ENCODE measurements around the gene HMGXB3.

Gene HMGXB3

DNA sequence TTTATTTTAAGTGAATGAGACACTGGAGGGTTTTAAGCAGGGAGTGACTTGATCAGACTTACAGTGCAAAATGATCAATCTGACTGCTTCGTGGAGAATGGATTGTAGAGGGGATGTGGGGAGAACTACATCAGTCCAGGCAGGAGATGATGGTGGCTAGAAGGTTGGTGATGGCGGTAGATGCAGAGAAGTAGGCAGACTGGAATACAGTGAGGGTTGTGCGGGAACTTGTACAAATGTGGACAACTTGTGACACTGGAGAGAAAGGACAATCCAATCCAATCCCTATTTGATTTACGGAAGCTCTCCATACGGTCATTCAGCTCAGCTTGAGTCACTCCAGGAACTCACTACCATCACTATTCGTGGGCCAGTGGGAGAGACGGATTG, 678 bp upstream of the HMGXB3 start:
- DNase-seq (ENCODE audit: extremely low read depth, low read depth), result no peak
- TF ChIP-seq, protein P1, sequence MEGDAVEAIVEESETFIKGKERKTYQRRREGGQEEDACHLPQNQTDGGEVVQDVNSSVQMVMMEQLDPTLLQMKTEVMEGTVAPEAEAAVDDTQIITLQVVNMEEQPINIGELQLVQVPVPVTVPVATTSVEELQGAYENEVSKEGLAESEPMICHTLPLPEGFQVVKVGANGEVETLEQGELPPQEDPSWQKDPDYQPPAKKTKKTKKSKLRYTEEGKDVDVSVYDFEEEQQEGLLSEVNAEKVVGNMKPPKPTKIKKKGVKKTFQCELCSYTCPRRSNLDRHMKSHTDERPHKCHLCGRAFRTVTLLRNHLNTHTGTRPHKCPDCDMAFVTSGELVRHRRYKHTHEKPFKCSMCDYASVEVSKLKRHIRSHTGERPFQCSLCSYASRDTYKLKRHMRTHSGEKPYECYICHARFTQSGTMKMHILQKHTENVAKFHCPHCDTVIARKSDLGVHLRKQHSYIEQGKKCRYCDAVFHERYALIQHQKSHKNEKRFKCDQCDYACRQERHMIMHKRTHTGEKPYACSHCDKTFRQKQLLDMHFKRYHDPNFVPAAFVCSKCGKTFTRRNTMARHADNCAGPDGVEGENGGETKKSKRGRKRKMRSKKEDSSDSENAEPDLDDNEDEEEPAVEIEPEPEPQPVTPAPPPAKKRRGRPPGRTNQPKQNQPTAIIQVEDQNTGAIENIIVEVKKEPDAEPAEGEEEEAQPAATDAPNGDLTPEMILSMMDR (IDR thresholded peaks at IDR 0.05; ENCODE audit: low read depth, low read length), result no peak

DNA sequence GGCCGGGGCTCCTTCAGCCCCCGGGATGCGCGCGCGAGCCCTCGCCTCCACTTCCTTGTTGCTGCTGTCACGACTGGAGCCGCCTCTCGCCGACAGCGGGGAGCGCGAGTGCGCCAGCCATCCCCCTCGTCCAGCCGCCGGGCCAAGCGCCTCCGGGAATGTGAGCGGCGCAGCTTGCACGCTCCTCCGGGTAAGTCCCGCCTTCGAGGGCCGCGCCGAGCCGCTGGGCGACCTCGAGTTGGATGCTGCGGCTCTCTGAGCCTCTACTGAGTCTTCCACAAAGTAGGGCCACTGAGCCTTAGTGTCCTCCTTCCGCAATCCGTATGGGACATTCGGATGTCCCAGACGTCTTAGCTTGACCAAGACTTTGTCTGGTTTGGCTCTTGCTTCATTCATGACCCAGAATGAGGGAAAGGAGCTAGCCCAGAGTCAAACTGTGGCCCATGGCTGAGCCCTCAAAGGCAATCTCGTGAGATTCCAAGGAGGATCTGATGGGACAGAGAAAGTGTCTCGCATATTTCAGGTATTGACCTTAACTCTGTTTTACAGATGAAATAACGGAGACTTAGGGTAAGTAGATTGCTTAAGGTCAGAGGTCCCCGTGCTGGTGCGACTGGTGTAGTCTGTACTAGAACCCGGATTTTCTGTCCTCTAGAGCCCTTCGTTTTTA, 586 bp downstream of the HMGXB3 start:
- no peak for DNase-seq (ENCODE audit: extremely low read depth, low read depth)
- TF ChIP-seq, protein P1 (IDR thresholded peaks at IDR 0.05; ENCODE audit: low read depth, low read length), result no peak

DNA sequence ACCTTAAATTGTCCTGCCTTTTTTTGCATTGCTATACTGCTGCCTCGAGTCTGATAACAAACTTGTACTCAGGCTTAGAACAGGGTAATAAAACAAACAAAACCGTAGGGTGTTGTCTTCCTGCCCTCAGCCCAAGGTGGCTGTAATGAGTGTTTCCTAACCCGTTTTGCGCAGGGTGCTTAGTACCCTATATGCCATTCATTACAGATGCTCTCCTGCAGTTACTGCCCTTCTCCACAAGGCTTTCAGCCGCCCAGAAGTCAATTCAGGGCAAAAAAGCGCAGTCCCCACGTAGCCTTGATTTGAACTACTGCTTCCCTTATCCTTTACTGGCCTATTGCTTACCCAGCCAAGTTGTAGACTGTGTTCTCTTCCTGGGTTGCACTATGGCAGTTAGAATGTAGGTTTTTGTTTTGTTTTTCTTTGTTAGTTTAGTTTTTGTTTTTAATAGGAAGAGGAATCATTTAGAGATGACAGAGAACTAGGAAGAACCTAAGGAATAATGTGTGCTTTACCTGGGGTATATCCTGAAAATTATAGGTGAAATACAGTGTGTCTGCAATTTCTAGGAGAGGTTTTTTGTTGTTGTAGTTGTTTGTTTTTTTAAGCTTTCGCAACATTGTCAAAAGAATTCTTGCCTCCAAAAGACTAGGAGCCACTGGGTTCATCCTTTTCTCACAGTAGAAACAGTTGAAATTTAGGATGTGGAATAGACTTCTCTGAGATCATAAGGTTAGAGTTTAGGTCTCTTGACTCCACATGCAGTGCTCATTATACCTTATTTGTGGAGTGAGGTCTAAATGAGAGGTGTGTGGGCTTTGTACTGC, 1.3 kb downstream of the HMGXB3 start:
- TF ChIP-seq, protein P1 (IDR thresholded peaks at IDR 0.05; ENCODE audit: low read depth, low read length), result peak; percentile 66
- no peak for DNase-seq (ENCODE audit: extremely low read depth, low read depth)

DNA sequence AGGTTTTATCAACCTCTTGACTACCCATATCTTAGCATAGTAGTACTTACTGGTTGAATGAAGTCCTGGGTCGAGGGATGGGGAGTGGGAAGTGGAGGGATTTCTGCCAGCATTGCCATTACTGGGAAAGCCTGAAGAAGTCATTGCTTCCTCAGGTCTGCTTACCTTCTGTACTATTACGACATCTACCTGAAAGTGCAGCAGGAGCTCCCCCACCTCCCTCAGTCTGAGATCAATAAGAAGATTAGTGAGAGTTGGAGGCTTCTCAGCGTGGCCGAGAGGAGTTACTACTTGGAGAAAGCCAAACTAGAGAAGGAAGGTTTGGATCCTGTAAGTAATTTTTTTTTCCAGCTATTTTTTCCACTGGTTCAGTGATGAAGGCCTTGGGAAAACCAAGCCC, 5.8 kb downstream of the HMGXB3 start:
- TF ChIP-seq, protein P1 (IDR thresholded peaks at IDR 0.05; ENCODE audit: low read depth, low read length), result no peak
- no peak for DNase-seq (ENCODE audit: extremely low read depth, low read depth)

DNA sequence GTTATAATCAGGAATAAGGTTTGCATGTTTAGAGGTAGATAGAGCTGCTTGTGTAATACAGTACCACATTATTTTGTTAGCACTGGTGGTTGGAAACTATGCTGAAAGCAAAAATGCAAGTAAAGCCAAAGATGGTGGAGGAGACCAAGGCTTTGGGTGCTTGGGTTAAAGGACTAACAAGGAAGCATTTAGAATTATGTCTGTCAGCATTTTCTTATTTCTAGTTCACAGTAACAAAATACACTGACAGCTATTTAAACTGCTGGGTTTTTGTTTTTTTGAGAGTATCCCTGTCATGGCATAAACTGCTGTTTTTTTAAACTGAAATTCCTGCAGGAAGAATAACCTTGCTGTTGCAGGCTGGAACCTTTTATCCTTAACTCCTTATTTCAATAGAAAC, 6.5 kb downstream of the HMGXB3 start:
- DNase-seq (ENCODE audit: extremely low read depth, low read depth), result no peak
- TF ChIP-seq, protein P1 (IDR thresholded peaks at IDR 0.05; ENCODE audit: low read depth, low read length), result no peak

DNA sequence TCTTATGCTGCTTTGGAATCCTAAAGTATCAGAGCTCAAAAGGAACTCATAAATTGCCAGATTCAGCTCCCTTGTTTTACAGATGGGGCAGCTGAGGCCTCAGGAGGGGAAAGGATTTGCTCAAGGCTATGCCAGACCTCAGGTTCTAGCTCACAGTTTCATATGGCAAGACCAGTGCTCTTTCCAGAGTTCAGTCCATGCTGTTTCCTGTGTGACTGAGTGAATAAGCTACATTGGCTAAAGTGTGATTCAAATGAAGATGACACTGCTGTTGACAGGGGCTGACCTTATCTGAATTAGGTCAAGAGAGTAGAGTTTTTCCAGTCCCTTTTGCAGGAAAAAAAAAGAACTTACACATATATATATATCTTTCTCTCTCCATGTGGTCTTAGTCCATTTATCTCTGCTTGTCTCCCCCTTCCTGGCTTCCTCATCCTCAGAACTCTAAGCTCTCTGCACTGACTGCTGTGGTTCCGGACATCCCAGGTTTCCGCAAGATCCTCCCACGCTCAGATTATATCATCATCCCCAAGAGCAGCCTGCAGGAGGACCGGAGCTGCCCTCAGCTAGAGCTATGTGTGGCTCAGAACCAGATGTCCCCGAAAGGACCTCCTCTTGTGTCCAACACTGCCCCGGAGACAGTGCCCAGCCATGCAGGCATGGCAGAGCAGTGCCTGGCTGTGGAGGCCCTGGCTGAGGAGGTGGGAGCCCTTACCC, 9.3 kb downstream of the HMGXB3 start:
- no peak for DNase-seq (ENCODE audit: extremely low read depth, low read depth)
- TF ChIP-seq, protein P1 (IDR thresholded peaks at IDR 0.05; ENCODE audit: low read depth, low read length), result no peak

DNA sequence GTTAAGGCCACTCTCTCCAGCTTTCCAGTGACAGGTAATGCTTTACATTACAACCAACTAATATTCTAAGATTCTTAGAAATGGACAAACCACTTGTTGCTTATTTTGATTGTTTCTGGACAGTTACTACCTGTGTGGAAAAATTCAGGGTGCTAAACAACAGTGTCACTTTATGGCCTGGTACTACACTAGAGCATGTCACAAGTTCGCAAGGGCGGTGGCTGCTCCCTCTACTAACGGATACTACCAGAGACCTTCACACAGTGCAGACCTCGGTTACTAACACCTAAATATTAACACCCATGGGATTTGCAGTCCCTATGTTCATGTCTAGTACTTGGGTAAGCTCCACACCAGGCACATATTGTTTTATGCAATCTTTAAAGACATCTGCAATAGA, 13.4 kb downstream of the HMGXB3 start:
- TF ChIP-seq, protein P1 (IDR thresholded peaks at IDR 0.05; ENCODE audit: low read depth, low read length), result no peak

More for the DNA sequence above, 13.4 kb downstream of the HMGXB3 start:
- no peak for DNase-seq (ENCODE audit: extremely low read depth, low read depth)
